SK-N-SH treated with all-trans-retinoic acid at 6 μM for 48 hours (cell line): ENCODE results near the gene CCDC85C.

Experiments used
- ATAC-seq: fragments of 200-7000 bp; cut with Tn5 transposase; 3 replicates; pipeline ENCODE4 v1.9.1; 2020; ENCODE audit warnings: mild to moderate bottlenecking, moderate library complexity
- CSDC2 ChIP-seq: fragments of 250-450 bp; sonication (Bioruptor Pico); IDR thresholded peaks from 2 replicates; pipeline ENCODE4 v1.5.0; 2020; ENCODE audit warnings: mild to moderate bottlenecking, moderate library complexity
- ESRRG ChIP-seq: fragments of 250-450 bp; sonication (Bioruptor Pico); IDR thresholded peaks from 2 replicates; pipeline ENCODE4 v1.6.1; 2021; ENCODE audit warnings: mild to moderate bottlenecking
- GLIS3 ChIP-seq: fragments of 250-450 bp; sonication (Bioruptor Pico); IDR thresholded peaks from 2 replicates; pipeline ENCODE4 v1.5.0; 2020; ENCODE audit warnings: mild to moderate bottlenecking, moderate library complexity
- OSR1 ChIP-seq: fragments of 250-450 bp; sonication (Bioruptor Pico); IDR thresholded peaks from 2 replicates; pipeline ENCODE4 v1.8.0; 2022; ENCODE audit warnings: moderate library complexity, mild to moderate bottlenecking, inconsistent platforms
- PPARA ChIP-seq: fragments of 250-450 bp; sonication (Bioruptor Pico); IDR thresholded peaks from 2 replicates; pipeline ENCODE4 v1.5.0; 2020; ENCODE audit warnings: mild to moderate bottlenecking, borderline replicate concordance
- RARB ChIP-seq: fragments of 250-450 bp; sonication (Bioruptor Pico); IDR thresholded peaks from 2 replicates; pipeline ENCODE4 v1.8.0; 2021; ENCODE audit warnings: mild to moderate bottlenecking, moderate library complexity
- SNAI2 ChIP-seq: fragments of 250-450 bp; sonication (Bioruptor Pico); IDR thresholded peaks from 2 replicates; pipeline ENCODE4 v1.5.0; 2020; ENCODE audit warnings: mild to moderate bottlenecking, moderate library complexity
- TCF4 ChIP-seq: fragments of 250-450 bp; sonication (Bioruptor Pico); IDR thresholded peaks from 2 replicates; pipeline ENCODE4 v1.8.0; 2021; ENCODE audit warnings: mild to moderate bottlenecking, moderate library complexity, borderline replicate concordance
- TSHZ2 ChIP-seq: fragments of 250-450 bp; sonication (Bioruptor Pico); IDR thresholded peaks from 2 replicates; pipeline ENCODE4 v1.5.0; 2020; ENCODE audit warnings: mild to moderate bottlenecking, moderate library complexity
- ZC3H10 ChIP-seq: fragments of 250-450 bp; sonication (Bioruptor Pico); IDR thresholded peaks from 2 replicates; pipeline ENCODE4 v1.5.1; 2021; ENCODE audit warnings: mild to moderate bottlenecking, moderate library complexity
- ZFP3 ChIP-seq: fragments of 250-450 bp; sonication (Bioruptor Pico); IDR thresholded peaks from 2 replicates; pipeline ENCODE4 v1.5.0; 2020; ENCODE audit warnings: mild to moderate bottlenecking, moderate library complexity
- ZNF70 ChIP-seq: fragments of 450-650 bp; formaldehyde crosslinking; IDR thresholded peaks from 2 replicates; pipeline ENCODE4 v1.5.0; 2020; ENCODE audit warnings: mild to moderate bottlenecking, moderate library complexity
- TF ChIP-seq, protein P1 (sequence below): fragments of 250-450 bp; sonication (Bioruptor Pico); IDR thresholded peaks from 2 replicates; pipeline ENCODE4 v1.8.0; 2021; ENCODE audit warnings: low read depth, mild to moderate bottlenecking, moderate library complexity, borderline replicate concordance
- TF ChIP-seq, protein P2 (sequence below): fragments of 250-450 bp; sonication (Bioruptor Pico); IDR thresholded peaks from 2 replicates; pipeline ENCODE4 v1.5.1; 2021; ENCODE audit warnings: mild to moderate bottlenecking, moderate library complexity

Gene CCDC85C

GRCh38 chr14:99565383-99565782, 38.6 kb downstream of the CCDC85C start:
- TF ChIP-seq GLIS3 (CRISPR knock-in tag) (no peak), ZFP3 (CRISPR knock-in tag) (no peak), ESRRG (CRISPR knock-in tag) (no peak), CSDC2 (no peak), ZNF70 (CRISPR knock-in tag) (no peak), TSHZ2 (CRISPR knock-in tag) (no peak), RARB (CRISPR knock-in tag) (no peak), TCF4 (CRISPR knock-in tag) (no peak), OSR1 (CRISPR knock-in tag) (no peak)
- no peak for ATAC-seq

- ATAC-seq, result no peak
Observed at GRCh38 chr14:99564926-99565259, 39.1 kb downstream of the CCDC85C start.

GRCh38 chr14:99564256-99564925, 39.6 kb downstream of the CCDC85C start:
- no peak for TF ChIP-seq RARB (CRISPR knock-in tag)
- TF ChIP-seq, protein P1, sequence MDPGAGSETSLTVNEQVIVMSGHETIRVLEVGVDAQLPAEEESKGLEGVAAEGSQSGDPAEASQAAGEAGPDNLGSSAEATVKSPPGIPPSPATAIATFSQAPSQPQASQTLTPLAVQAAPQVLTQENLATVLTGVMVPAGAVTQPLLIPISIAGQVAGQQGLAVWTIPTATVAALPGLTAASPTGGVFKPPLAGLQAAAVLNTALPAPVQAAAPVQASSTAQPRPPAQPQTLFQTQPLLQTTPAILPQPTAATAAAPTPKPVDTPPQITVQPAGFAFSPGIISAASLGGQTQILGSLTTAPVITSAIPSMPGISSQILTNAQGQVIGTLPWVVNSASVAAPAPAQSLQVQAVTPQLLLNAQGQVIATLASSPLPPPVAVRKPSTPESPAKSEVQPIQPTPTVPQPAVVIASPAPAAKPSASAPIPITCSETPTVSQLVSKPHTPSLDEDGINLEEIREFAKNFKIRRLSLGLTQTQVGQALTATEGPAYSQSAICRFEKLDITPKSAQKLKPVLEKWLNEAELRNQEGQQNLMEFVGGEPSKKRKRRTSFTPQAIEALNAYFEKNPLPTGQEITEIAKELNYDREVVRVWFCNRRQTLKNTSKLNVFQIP, result no peak
- peak; percentile 85; the same call in 1 of the 2 replicates for TF ChIP-seq TCF4 (CRISPR knock-in tag)
- TF ChIP-seq, protein P2, sequence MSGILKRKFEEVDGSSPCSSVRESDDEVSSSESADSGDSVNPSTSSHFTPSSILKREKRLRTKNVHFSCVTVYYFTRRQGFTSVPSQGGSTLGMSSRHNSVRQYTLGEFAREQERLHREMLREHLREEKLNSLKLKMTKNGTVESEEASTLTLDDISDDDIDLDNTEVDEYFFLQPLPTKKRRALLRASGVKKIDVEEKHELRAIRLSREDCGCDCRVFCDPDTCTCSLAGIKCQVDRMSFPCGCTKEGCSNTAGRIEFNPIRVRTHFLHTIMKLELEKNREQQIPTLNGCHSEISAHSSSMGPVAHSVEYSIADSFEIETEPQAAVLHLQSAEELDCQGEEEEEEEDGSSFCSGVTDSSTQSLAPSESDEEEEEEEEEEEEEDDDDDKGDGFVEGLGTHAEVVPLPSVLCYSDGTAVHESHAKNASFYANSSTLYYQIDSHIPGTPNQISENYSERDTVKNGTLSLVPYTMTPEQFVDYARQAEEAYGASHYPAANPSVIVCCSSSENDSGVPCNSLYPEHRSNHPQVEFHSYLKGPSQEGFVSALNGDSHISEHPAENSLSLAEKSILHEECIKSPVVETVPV (CRISPR knock-in tag), result no peak
- ATAC-seq, result peak; percentile 38

More at GRCh38 chr14:99564926-99565259, 39.1 kb downstream of the CCDC85C start:
- TF ChIP-seq SNAI2 (no peak), PPARA (CRISPR knock-in tag) (no peak), ZNF70 (CRISPR knock-in tag) (peak; percentile 55; the same call in 1 of the 2 replicates)

- TF ChIP-seq ZFP3 (CRISPR knock-in tag), result no peak
- TF ChIP-seq ZNF70 (CRISPR knock-in tag), result no peak
- TF ChIP-seq ZC3H10 (CRISPR knock-in tag), result no peak
- no peak for TF ChIP-seq SNAI2
- ATAC-seq, result no peak; the same call in 2 of the 3 replicates
Observed at GRCh38 chr14:99563749-99564129, 40.3 kb downstream of the CCDC85C start.

DNA sequence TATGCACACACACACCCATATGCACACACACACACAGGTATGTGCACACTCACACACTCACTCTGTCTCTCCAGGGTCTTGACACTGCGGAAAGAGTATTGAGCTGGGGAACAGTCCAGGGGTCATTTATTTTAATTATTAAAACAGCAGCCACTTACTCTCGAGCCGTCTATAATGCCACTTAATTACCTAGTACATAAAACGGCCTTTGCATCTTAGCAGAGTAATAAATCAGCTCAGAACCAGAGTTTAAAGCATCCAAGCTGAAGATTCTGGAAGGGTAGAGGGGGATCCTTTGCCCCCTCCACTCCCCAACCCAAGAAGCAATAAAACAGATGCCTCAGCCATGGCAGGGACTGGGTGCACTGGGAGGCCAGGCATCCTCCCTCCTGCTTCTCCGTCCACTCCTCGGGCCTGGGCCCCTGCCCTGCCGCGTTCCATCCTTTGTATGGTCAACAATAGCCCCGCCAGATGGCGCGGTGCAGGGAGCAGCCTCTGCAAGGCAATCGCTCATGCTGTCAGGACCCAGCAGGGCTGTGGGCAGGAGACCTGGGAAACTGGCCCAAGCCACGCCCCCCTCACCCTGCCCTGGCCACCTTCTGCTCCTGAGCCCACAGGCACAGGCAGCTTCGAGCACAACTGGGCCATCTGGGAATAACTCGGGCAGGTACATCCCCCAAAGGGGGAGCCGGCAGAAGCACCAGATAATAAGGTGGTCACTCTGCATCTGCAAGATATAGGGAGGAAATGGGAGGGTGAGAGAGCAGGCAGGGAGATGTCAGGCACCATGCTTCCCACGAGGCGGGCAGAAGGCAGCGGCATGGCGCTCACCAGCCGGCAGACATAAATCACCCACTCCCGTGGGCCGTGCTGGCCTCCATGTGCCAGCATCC, 40.9 kb downstream of the CCDC85C start:
- peak; percentile 94 for ATAC-seq
- TF ChIP-seq TSHZ2 (CRISPR knock-in tag) (peak; percentile 81), ZC3H10 (CRISPR knock-in tag) (no peak), TCF4 (CRISPR knock-in tag) (peak; percentile 61; the same call in 1 of the 2 replicates), GLIS3 (CRISPR knock-in tag) (0 out of 2 replicates have a peak, but pooled peaks have one; percentile 50)
- TF ChIP-seq, all 23 proteins: peak for 3
